ENCODE results near the gene FARSA. TPM values are rescaled to one million over a fixed set of nuclear protein-coding genes. Genes with fewer than 3 reads are reported as not detected.
A peak's percentile ranks its signal among the peaks of the same experiment; 100 is the strongest.
"Not testable (repeated sequence)": the region's sequence is repeated elsewhere in the genome, so short reads cannot be mapped to it uniquely, and the experiment has no call there.

FARSA gene
- polyA plus RNA-seq, 12 donors, result 25.7 to 45.4 (median 34.4) TPM; not detected in 1

- DNase-seq, result no peak
Measured at GRCh38 chr19:12938779-12939601, 5.5 kb upstream of the FARSA start.

GRCh38 chr19:12937927-12938778, 4.6 kb upstream of the FARSA start, which contains the start of gene CALR:
Gene CALR (plus strand): TSS chr19:12938609. CDS start chr19:12938680, 71 bp downstream.
- DNase-seq, result peak; percentile 99

- no peak for DNase-seq
Measured at GRCh38 chr19:12937093-12937926, 3.8 kb upstream of the FARSA start.

- DNase-seq, result no peak
Measured at GRCh38 chr19:12936582-12936981, 3.1 kb upstream of the FARSA start.

GRCh38 chr19:12935071-12935470, 1.6 kb upstream of the FARSA start:
- DNase-seq, result no peak

- no peak for DNase-seq
Measured at GRCh38 chr19:12932392-12933286, 872 bp downstream of the FARSA start.

GRCh38 chr19:12930002-12930645, 3.4 kb downstream of the FARSA start:
- DNase-seq, result no peak

- no peak for DNase-seq
Measured at GRCh38 chr19:12924621-12925310, 8.7 kb downstream of the FARSA start.

GRCh38 chr19:12922959-12923358, 10.6 kb downstream of the FARSA start:
- no peak for DNase-seq

- no peak for DNase-seq
Measured at GRCh38 chr19:12921047-12921446, 12.5 kb downstream of the FARSA start.

- no peak for DNase-seq
Measured at GRCh38 chr19:12918253-12918652, 15.3 kb downstream of the FARSA start.

- not testable (repeated sequence) for DNase-seq
Measured at GRCh38 chr19:12915860-12916259, 17.7 kb downstream of the FARSA start.

GRCh38 chr19:12913851-12914690, 19.4 kb downstream of the FARSA start:
- DNase-seq, result peak; percentile 29

GRCh38 chr19:12913011-12913561, 20.4 kb downstream of the FARSA start:
- DNase-seq, result peak; percentile 77

GRCh38 chr19:12912571-12912970, 20.9 kb downstream of the FARSA start:
- DNase-seq, result no peak

- no peak for DNase-seq
Measured at GRCh38 chr19:12907166-12907565, 26.3 kb downstream of the FARSA start.

GRCh38 chr19:12899891-12900518, 33.5 kb downstream of the FARSA start:
- DNase-seq, result no peak

GRCh38 chr19:12896460-12896859, 37.1 kb downstream of the FARSA start:
- no peak for DNase-seq

Measured in muscle of arm (tissue), 12 donors.